ENCODE measurements around the gene SSU72. TPM values are rescaled to one million over a fixed set of nuclear protein-coding genes. Genes with fewer than 3 reads are reported as not detected.
"Not testable (repeated sequence)": the region's sequence is repeated elsewhere in the genome, so short reads cannot be mapped to it uniquely, and the experiment has no call there.

SSU72 gene
- polyA plus RNA-seq, 1 of the 3 experiments (the other 2 are of a cell fraction): 104 TPM

DNA sequence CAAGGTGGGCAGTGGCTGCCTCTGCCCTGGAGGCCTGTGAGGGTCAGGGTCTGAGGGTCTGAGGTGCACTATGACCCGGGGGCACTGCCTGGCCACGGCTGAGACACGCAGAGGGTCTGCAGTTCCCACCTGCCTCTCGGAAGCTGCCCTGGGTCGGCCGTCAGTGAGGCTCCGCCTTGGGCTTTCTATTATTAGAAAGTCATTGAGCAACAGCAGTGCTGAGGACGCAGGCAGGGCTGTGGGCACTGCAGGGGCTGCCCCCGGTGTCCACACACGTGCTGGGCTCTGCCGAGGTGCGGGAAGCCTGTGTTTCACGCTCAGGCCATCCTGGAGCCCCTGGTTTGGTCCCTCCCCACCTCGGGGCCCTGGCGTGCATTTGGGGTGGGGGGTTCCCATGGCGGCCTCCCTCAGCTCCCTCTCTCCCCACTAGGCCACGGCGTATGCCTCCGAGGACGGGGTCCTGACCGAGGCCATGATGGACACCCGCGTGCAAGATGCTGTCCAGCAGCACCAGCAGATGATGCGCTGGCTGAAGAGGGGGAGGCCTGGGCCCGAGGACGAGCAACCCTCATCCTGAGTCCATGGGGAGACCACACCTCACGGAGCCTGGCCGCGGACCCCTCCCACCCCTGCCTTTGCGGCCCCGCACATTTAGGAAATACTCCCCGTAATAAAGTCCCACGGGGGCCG lies 65.7 kb downstream of the SSU72 start:
- not testable (repeated sequence) for H3K27ac ChIP-seq (ENCODE audit: low read depth in 2 of 2, low read length in 1 of 2); H3K4me3 ChIP-seq (ENCODE audit: low read depth in 2 of 2, low read length in 1 of 2)
- WGBS (ENCODE audit: low lambda C conversion rate): 97% methylated on average over 6 of the region's 34 CpGs

DNA sequence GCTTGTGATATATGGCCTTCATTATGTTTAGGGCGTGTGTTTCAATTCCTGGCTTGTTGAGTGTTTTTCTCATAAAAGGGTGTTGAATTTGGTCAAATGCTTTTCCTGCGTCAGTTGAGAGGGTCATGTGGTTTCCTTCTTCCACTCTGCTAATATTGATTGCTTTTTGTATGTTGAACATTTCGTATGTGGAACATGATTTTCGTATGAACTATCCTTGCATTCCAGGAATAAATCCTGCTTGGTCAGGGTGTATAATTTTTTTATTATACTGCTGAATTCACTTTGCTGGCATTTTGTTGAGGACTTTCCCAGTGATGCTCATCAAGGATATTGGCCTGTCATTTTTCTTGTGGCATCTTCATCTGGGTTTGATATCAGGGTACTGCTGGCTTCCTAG lies 67.4 kb downstream of the SSU72 start:
- 90% methylated on average over 4 of the region's 4 CpGs for WGBS (ENCODE audit: low lambda C conversion rate)
- POLR2A ChIA-PET: no interaction called here

More for the DNA sequence above, 65.7 kb downstream of the SSU72 start:
- H3K36me3 ChIP-seq (replicated peaks in 1 of 2; ENCODE audit: control insufficient read depth in 1 of 2, insufficient read depth in 2 of 2, low read length in 1 of 2); H3K4me1 ChIP-seq (ENCODE audit: control insufficient read depth in 1 of 2, insufficient read depth in 2 of 2, low read depth in 1 of 2, low read length in 1 of 2); H3F3A ChIP-seq (replicated peaks; ENCODE audit: insufficient read depth); H2AFZ ChIP-seq (ENCODE audit: low read depth); POLR2A ChIA-PET; H4K20me1 ChIP-seq (ENCODE audit: insufficient read depth); H3K9ac ChIP-seq; H3K27me3 ChIP-seq (ENCODE audit: insufficient read depth); CTCF ChIA-PET; DNase-seq; H3K9me2 ChIP-seq; H3K9me3 ChIP-seq; H3K4me2 ChIP-seq: not testable (repeated sequence)
- peaks cover 12% of the 10 kb centered on the region; the same call in 1 of the 2 replicates for H3K79me2 ChIP-seq (ENCODE audit: insufficient read depth)

GRCh38 chr1:1505801-1506200 lies 68.9 kb downstream of the SSU72 start:
- DNase-seq; H3K79me2 ChIP-seq (ENCODE audit: insufficient read depth); H3K9ac ChIP-seq; H3K27ac ChIP-seq (ENCODE audit: low read depth in 2 of 2, low read length in 1 of 2); H3K4me3 ChIP-seq (ENCODE audit: low read depth in 2 of 2, low read length in 1 of 2); H2AFZ ChIP-seq (ENCODE audit: low read depth); H3K4me1 ChIP-seq (ENCODE audit: control insufficient read depth in 1 of 2, insufficient read depth in 2 of 2, low read depth in 1 of 2, low read length in 1 of 2); H3K9me2 ChIP-seq; H3K4me2 ChIP-seq; H3K36me3 ChIP-seq (replicated peaks in 1 of 2; ENCODE audit: control insufficient read depth in 1 of 2, insufficient read depth in 2 of 2, low read length in 1 of 2); H3F3A ChIP-seq (replicated peaks; ENCODE audit: insufficient read depth); H3K9me3 ChIP-seq; H3K27me3 ChIP-seq (ENCODE audit: insufficient read depth); H4K20me1 ChIP-seq (ENCODE audit: insufficient read depth): not testable (repeated sequence)
- ChIA-PET CTCF (interaction anchor here (0.6 to 2.0 kb wide), 11 partner anchors 15 to 135 kb away, joined by 3 to 8 read pairs (median 3); no protein-coding TSS in a partner anchor), POLR2A (interaction anchor here (1.2 kb wide), 1 partner anchor 105 kb away, joined by 4 read pairs; no protein-coding TSS in a partner anchor)
- 82% methylated on average over 3 of the region's 5 CpGs for WGBS (ENCODE audit: low lambda C conversion rate)

More for the DNA sequence above, 67.4 kb downstream of the SSU72 start:
- no peaks in the 10 kb centered on the region for H3K36me3 ChIP-seq (replicated peaks in 1 of 2; ENCODE audit: control insufficient read depth in 1 of 2, insufficient read depth in 2 of 2, low read length in 1 of 2)
- no peaks in the 10 kb centered on the region for H3K9me3 ChIP-seq
- TF ChIP-seq EZH2phosphoT487 (IDR thresholded peaks at IDR 0.05; ENCODE audit: borderline replicate concordance, low read depth) (no peak), SMC3 (IDR thresholded peaks at IDR 0.05; ENCODE audit: low read depth, low read length) (no peak), JUND (IDR thresholded peaks at IDR 0.05) (no peak), RCOR1 (IDR thresholded peaks at IDR 0.05; ENCODE audit: low read length) (no peak), USF1 (IDR thresholded peaks at IDR 0.05; ENCODE audit: borderline replicate concordance, low read depth) (no peak), MEF2A (IDR thresholded peaks at IDR 0.05; ENCODE audit: borderline replicate concordance, low read depth) (no peak), CHD2 (IDR thresholded peaks at IDR 0.05; ENCODE audit: low read length, partially characterized antibody) (no peak), RAD21 (IDR thresholded peaks at IDR 0.05; ENCODE audit: low read length) (no peak), FOSL2 (IDR thresholded peaks at IDR 0.05; ENCODE audit: borderline replicate concordance, low read depth) (no peak), SIN3A (IDR thresholded peaks at IDR 0.05; ENCODE audit: borderline replicate concordance, low read depth, low read length) (no peak)
- TF ChIP-seq, protein P1, sequence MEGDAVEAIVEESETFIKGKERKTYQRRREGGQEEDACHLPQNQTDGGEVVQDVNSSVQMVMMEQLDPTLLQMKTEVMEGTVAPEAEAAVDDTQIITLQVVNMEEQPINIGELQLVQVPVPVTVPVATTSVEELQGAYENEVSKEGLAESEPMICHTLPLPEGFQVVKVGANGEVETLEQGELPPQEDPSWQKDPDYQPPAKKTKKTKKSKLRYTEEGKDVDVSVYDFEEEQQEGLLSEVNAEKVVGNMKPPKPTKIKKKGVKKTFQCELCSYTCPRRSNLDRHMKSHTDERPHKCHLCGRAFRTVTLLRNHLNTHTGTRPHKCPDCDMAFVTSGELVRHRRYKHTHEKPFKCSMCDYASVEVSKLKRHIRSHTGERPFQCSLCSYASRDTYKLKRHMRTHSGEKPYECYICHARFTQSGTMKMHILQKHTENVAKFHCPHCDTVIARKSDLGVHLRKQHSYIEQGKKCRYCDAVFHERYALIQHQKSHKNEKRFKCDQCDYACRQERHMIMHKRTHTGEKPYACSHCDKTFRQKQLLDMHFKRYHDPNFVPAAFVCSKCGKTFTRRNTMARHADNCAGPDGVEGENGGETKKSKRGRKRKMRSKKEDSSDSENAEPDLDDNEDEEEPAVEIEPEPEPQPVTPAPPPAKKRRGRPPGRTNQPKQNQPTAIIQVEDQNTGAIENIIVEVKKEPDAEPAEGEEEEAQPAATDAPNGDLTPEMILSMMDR (IDR thresholded peaks at IDR 0.05): no peak
- TF ChIP-seq, protein P2, sequence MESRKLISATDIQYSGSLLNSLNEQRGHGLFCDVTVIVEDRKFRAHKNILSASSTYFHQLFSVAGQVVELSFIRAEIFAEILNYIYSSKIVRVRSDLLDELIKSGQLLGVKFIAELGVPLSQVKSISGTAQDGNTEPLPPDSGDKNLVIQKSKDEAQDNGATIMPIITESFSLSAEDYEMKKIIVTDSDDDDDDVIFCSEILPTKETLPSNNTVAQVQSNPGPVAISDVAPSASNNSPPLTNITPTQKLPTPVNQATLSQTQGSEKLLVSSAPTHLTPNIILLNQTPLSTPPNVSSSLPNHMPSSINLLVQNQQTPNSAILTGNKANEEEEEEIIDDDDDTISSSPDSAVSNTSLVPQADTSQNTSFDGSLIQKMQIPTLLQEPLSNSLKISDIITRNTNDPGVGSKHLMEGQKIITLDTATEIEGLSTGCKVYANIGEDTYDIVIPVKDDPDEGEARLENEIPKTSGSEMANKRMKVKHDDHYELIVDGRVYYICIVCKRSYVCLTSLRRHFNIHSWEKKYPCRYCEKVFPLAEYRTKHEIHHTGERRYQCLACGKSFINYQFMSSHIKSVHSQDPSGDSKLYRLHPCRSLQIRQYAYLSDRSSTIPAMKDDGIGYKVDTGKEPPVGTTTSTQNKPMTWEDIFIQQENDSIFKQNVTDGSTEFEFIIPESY (IDR thresholded peaks at IDR 0.05; ENCODE audit: borderline replicate concordance, low read depth): no peak
- no peak overlapping the region for H3K4me3 ChIP-seq (ENCODE audit: low read depth in 2 of 2, low read length in 1 of 2)
- H3F3A ChIP-seq (replicated peaks; ENCODE audit: insufficient read depth): peaks cover 9% of the 10 kb centered on the region
- H3K79me2 ChIP-seq (ENCODE audit: insufficient read depth): peaks cover 3% of the 10 kb centered on the region; the same call in 1 of the 2 replicates
- H2AFZ ChIP-seq (ENCODE audit: low read depth): no peak overlapping the region
- H3K27me3 ChIP-seq (ENCODE audit: insufficient read depth): no peaks in the 10 kb centered on the region
- H3K4me1 ChIP-seq (ENCODE audit: control insufficient read depth in 1 of 2, insufficient read depth in 2 of 2, low read depth in 1 of 2, low read length in 1 of 2): peaks cover 0 to 4% of the 10 kb centered on the region in 2 experiments; a peak in 1 of 4 replicates
- H4K20me1 ChIP-seq (ENCODE audit: insufficient read depth): no peaks in the 10 kb centered on the region
- no peak overlapping the region for H3K27ac ChIP-seq (ENCODE audit: low read depth in 2 of 2, low read length in 1 of 2)
- no peak overlapping the region for H3K9ac ChIP-seq
- H3K9me2 ChIP-seq: no peaks in the 10 kb centered on the region
- CTCF ChIA-PET: no interaction called here
- no peak overlapping the region for H3K4me2 ChIP-seq
- no peak for DNase-seq

Measured in SK-N-SH (cell line).